ENCODE measurements around the gene KCND2.

Gene KCND2

DNA sequence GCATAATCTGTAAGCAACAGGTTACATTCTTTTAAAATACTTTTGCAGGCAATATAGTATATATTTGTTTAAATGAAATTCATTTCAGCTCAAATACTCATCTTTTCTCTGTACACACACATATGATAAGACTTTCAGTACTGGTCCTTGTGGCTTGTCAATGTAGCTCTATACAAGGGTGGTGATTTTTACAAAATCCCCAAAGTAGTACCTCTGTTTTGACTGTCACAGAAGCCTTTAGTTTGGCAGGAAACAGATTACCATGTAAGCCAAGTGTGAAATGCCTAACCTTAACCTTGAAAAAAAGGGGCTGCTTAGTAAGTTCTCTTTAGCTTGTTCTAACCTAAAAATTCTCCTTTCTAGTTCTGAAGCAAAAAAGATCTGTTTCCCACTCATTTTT is 87.9 kb downstream of the KCND2 start:
- Histone ChIP-seq H3K27me3 (ENCODE audit: control insufficient read depth, insufficient read depth, low read length) (no peaks in the 10 kb centered on the region), H3K4me3 (ENCODE audit: low read length) (no peak overlapping the region), H3K9me3 (ENCODE audit: control insufficient read depth, insufficient read depth, low read length) (no peaks in the 10 kb centered on the region), H3K4me1 (ENCODE audit: control insufficient read depth, insufficient read depth, low read length) (no peaks in the 10 kb centered on the region), H3K27ac (ENCODE audit: low read length) (no peak overlapping the region), H3K36me3 (ENCODE audit: control insufficient read depth, insufficient read depth, low read length) (no peaks in the 10 kb centered on the region)
- no peak for DNase-seq (ENCODE audit: low read depth, low spot score)

DNA sequence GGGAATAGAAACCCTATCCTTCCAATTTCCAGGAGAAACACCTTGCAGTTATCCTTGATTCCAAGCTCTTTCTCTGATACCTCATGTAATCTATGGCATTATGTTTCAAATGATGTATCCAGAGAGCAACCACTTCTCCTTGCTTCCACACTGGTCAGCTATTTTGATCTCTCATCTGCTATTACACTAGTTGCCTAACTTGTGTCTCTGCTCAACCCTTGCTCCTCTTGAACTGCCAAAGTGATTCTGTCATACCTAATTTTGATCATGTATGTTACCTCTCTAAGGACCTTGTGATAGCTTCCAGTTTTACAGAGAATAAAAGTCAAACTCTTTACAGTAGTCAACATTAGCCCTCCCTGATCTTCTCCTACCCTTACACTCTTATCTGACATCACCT is 90.4 kb downstream of the KCND2 start:
- no peaks in the 10 kb centered on the region for H3K27me3 ChIP-seq (ENCODE audit: control insufficient read depth, insufficient read depth, low read length)
- no peak overlapping the region for H3K4me3 ChIP-seq (ENCODE audit: low read length)
- no peaks in the 10 kb centered on the region for H3K9me3 ChIP-seq (ENCODE audit: control insufficient read depth, insufficient read depth, low read length)
- no peak for DNase-seq (ENCODE audit: low read depth, low spot score)
- H3K4me1 ChIP-seq (ENCODE audit: control insufficient read depth, insufficient read depth, low read length): no peaks in the 10 kb centered on the region
- no peaks in the 10 kb centered on the region for H3K36me3 ChIP-seq (ENCODE audit: control insufficient read depth, insufficient read depth, low read length)
- H3K27ac ChIP-seq (ENCODE audit: low read length): no peak overlapping the region

DNA sequence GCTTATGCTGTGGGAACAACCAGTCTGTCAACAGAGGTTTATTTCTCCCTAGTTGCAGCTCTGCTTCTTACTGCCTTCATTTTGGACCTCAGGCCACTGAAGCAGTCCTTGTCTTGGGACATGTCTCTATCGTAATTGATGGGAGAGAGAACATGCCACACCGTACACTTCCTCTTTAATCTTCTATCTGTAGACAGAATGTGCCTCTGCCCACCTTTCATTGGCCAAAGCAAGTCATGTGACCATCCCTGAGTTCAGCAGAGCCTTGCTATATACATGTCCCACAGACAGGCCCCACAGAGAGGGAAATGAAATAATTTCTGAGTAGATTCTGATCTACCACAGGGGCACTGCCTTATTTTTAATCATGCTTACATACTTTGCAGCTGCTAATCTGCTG is 98.0 kb downstream of the KCND2 start:
- no peak overlapping the region for H3K4me3 ChIP-seq (ENCODE audit: low read length)
- WGBS (ENCODE audit: insufficient coverage, insufficient read length): no CpG with 5 or more reads among the region's 2 CpGs
- DNase-seq (ENCODE audit: low read depth, low spot score): no peak
- no peaks in the 10 kb centered on the region for H3K27me3 ChIP-seq (ENCODE audit: control insufficient read depth, insufficient read depth, low read length)
- H3K9me3 ChIP-seq (ENCODE audit: control insufficient read depth, insufficient read depth, low read length): no peaks in the 10 kb centered on the region
- H3K27ac ChIP-seq (ENCODE audit: low read length): no peak overlapping the region
- no peaks in the 10 kb centered on the region; the same call in 1 of the 2 replicates for H3K4me1 ChIP-seq (ENCODE audit: control insufficient read depth, insufficient read depth, low read length)
- H3K36me3 ChIP-seq (ENCODE audit: control insufficient read depth, insufficient read depth, low read length): no peaks in the 10 kb centered on the region

DNA sequence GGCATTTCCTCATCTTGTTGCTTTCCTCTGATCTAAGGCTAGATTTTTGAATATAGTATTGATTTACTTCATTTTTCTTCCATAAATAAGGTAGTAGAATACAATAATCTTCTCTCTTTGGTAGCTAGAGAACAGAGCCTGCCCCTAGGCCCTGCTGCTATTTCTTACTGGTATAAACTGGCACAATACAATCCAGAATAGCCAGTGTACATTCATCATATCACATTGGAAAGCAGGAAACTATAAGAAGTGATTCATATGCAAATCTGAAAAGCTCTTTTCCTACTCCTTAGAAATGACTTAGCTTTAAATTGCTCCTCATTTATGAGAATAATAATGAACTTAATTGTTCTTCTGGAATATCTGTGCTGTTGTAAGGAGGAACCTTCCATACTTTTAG is 100.2 kb downstream of the KCND2 start:
- no peak for DNase-seq (ENCODE audit: low read depth, low spot score)
- Histone ChIP-seq H3K27ac (ENCODE audit: low read length) (no peak overlapping the region), H3K27me3 (ENCODE audit: control insufficient read depth, insufficient read depth, low read length) (no peaks in the 10 kb centered on the region), H3K9me3 (ENCODE audit: control insufficient read depth, insufficient read depth, low read length) (no peaks in the 10 kb centered on the region), H3K36me3 (ENCODE audit: control insufficient read depth, insufficient read depth, low read length) (no peaks in the 10 kb centered on the region), H3K4me1 (ENCODE audit: control insufficient read depth, insufficient read depth, low read length) (no peaks in the 10 kb centered on the region; the same call in 1 of the 2 replicates), H3K4me3 (ENCODE audit: low read length) (no peak overlapping the region)

DNA sequence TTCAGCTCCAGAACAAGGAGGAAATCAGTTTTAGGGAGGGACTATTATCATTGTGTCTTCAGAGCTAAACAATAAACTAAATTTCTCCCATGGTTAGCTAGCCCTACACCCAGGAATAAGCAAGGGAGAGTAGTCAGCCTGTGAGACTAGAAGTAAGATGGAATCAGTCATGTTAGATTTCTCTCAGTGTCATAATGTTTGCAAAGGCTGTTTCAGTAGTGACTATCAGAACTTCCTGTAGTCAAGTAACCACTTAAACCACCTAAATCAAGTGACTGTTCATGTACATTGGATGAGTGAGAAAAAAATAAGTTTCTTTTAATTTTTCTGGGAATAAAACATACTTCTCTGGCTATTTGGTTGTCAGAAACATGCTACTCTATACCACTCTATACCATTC is 121.6 kb downstream of the KCND2 start:
- H3K4me1 ChIP-seq (ENCODE audit: control insufficient read depth, insufficient read depth, low read length): no peaks in the 10 kb centered on the region
- DNase-seq (ENCODE audit: low read depth, low spot score): no peak
- H3K27ac ChIP-seq (ENCODE audit: low read length): no peak overlapping the region
- H3K36me3 ChIP-seq (ENCODE audit: control insufficient read depth, insufficient read depth, low read length): no peaks in the 10 kb centered on the region
- no peak overlapping the region for H3K4me3 ChIP-seq (ENCODE audit: low read length)
- H3K27me3 ChIP-seq (ENCODE audit: control insufficient read depth, insufficient read depth, low read length): no peaks in the 10 kb centered on the region
- no peaks in the 10 kb centered on the region for H3K9me3 ChIP-seq (ENCODE audit: control insufficient read depth, insufficient read depth, low read length)

DNA sequence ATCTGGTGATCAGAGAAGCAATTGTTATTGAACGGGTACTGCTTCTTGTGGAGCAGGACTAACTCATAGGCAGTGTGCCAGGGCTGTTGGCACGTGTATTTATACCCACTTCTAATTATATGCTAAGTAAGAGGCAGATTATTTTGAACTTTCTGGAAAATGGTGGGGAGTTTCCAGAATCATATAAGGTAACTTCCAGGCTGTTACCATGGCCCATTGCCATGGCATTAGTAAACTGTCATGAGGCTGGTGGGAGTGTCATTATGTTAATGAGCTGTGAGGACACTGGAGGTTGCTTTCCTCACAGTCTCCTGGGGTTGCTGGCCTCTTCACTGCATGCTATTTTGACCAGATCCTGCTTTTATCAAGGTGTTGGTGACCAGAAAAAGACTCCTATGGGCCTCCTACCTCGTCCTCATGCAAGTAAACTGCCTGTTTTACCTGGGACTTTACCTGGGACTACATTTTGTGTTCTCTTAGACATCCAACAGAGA is 122.6 kb downstream of the KCND2 start:
- H3K27ac ChIP-seq (ENCODE audit: low read length): no peak overlapping the region
- H3K4me1 ChIP-seq (ENCODE audit: control insufficient read depth, insufficient read depth, low read length): no peaks in the 10 kb centered on the region
- no peak for DNase-seq (ENCODE audit: low read depth, low spot score)
- H3K36me3 ChIP-seq (ENCODE audit: control insufficient read depth, insufficient read depth, low read length): no peaks in the 10 kb centered on the region
- no peaks in the 10 kb centered on the region for H3K27me3 ChIP-seq (ENCODE audit: control insufficient read depth, insufficient read depth, low read length)
- no peaks in the 10 kb centered on the region for H3K9me3 ChIP-seq (ENCODE audit: control insufficient read depth, insufficient read depth, low read length)
- no peak overlapping the region for H3K4me3 ChIP-seq (ENCODE audit: low read length)
- WGBS (ENCODE audit: insufficient coverage, insufficient read length): no CpG with 5 or more reads among the region's 3 CpGs

DNA sequence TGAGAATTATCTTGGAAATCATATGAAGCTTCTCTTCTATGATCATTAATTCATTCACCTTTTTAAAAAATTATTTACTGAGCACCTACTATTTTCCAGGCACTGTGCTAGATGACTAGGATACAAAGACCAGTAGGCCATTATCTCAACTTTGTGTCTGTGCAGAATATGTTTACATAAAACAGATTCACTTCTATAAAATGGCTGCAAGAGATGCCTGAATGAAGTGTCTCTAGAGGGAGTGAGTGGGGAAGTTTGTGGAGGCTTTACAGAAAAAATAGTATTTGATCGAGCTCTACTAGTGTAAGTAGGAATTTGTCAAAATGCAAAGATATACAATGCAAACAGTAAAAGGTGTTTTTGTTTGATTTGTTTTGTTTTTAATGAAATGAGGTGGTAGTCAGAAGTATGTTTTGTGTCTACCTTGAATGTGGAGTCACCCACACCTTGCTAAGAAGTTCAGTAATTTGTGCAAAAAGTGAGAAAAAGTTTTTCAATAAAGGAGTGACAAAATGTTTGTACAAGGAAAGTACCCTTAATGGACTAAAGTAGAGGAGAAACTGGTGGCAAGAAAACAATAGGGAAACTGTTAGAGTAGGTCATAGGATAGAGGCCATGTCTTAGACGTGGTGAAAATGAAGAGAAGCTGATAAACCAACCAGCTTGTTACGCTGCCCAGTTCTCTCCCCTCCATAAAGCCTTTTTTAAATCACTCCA is 125.5 kb downstream of the KCND2 start:
- no peak for DNase-seq (ENCODE audit: low read depth, low spot score)
- Histone ChIP-seq H3K36me3 (ENCODE audit: control insufficient read depth, insufficient read depth, low read length) (no peaks in the 10 kb centered on the region), H3K27ac (ENCODE audit: low read length) (no peak overlapping the region), H3K9me3 (ENCODE audit: control insufficient read depth, insufficient read depth, low read length) (no peaks in the 10 kb centered on the region), H3K27me3 (ENCODE audit: control insufficient read depth, insufficient read depth, low read length) (no peaks in the 10 kb centered on the region), H3K4me3 (ENCODE audit: low read length) (no peak overlapping the region), H3K4me1 (ENCODE audit: control insufficient read depth, insufficient read depth, low read length) (no peaks in the 10 kb centered on the region)
- 100% methylated on average over 1 of the region's 3 CpGs for WGBS (ENCODE audit: insufficient coverage, insufficient read length)

DNA sequence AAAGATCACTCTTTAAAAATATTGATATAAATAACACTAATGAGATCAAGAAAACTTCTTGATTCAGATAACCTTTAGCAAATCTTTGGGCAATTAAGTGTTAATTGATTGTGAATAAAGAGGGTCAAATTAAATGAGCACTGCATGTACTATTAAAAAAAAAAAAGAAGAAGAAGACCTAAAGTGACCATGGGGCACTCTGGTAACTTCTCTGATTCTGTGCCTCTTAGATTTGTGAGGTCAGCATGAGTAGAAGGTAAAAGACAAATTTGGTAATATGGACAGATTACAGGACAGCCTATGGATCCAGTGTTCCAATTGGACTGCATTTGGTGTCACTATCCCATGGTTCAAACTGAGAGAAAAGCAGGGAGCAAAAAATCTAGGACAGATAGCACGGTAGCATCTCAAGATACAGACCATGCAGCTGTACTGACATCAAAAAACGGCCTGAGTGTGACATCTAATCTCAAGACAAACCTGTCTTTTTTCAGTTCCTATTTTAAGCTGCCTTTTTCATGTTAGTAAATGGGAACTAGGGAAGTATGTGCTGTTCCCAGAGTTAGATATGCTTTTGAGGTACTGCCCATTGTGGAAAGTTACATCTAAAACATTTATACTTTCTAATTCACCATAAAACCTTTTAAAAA is 128.0 kb downstream of the KCND2 start:
- no peak for DNase-seq (ENCODE audit: low read depth, low spot score)
- H3K4me3 ChIP-seq (ENCODE audit: low read length): no peak overlapping the region
- no CpG with 5 or more reads among the region's 2 CpGs for WGBS (ENCODE audit: insufficient coverage, insufficient read length)
- H3K27ac ChIP-seq (ENCODE audit: low read length): no peak overlapping the region
- H3K9me3 ChIP-seq (ENCODE audit: control insufficient read depth, insufficient read depth, low read length): no peaks in the 10 kb centered on the region
- no peaks in the 10 kb centered on the region for H3K27me3 ChIP-seq (ENCODE audit: control insufficient read depth, insufficient read depth, low read length)
- H3K36me3 ChIP-seq (ENCODE audit: control insufficient read depth, insufficient read depth, low read length): no peaks in the 10 kb centered on the region
- H3K4me1 ChIP-seq (ENCODE audit: control insufficient read depth, insufficient read depth, low read length): no peaks in the 10 kb centered on the region

DNA sequence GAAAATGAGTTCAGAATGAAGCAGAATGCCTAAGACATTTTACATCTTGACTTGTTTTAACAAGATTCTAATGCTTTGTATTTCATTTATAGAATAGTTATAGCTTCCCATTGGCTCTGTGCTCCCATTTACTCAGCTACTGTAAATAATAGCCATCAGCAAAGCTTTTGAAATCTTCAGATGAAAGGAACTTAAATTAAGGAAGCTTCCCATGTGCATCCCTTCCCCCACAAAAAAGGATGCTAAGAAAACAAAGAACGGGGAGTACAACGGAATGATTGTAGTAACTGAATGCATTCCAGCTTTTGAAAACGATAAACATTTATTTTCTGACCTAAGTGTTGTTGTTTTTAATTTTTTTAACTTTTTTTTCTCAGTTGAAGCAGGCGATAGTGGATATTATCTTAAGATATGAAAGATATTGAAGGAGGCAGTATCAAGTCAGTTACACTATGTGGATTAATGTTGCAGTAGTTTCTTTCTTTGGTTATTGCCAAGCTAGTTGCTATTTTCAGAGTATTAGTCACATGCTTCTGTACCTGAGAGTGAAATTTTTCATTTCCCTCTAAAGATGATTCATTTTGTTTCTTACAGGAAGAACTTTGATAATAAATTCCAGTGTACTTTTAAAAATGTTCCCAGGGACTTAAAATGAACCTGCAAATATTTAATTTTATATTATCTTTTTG is 129.2 kb downstream of the KCND2 start:
- no peaks in the 10 kb centered on the region for H3K4me1 ChIP-seq (ENCODE audit: control insufficient read depth, insufficient read depth, low read length)
- no peaks in the 10 kb centered on the region for H3K36me3 ChIP-seq (ENCODE audit: control insufficient read depth, insufficient read depth, low read length)
- no peak overlapping the region for H3K4me3 ChIP-seq (ENCODE audit: low read length)
- no peaks in the 10 kb centered on the region for H3K9me3 ChIP-seq (ENCODE audit: control insufficient read depth, insufficient read depth, low read length)
- no peak overlapping the region for H3K27ac ChIP-seq (ENCODE audit: low read length)
- no peak for DNase-seq (ENCODE audit: low read depth, low spot score)
- no CpG with 5 or more reads among the region's 4 CpGs for WGBS (ENCODE audit: insufficient coverage, insufficient read length)
- no peaks in the 10 kb centered on the region for H3K27me3 ChIP-seq (ENCODE audit: control insufficient read depth, insufficient read depth, low read length)

DNA sequence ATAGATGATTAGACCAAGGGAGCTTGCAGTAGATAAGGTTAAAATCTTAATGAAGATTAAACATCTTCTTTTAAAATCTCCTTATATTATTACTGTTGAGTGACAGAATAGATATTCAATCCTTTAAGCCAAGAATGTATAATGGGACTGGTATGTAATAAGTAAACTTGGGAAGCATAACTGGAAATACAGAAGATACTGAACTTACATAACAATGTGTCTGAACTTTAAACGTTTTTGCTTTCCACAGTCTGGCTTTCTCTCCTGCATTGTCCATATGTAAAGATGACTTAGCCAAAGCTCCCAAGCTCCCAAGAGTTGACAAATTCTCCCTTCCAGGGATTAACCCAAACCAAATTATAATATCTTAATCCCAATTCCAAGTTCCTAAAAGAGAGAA is 129.8 kb downstream of the KCND2 start:
- no peak overlapping the region for H3K27ac ChIP-seq (ENCODE audit: low read length)
- H3K9me3 ChIP-seq (ENCODE audit: control insufficient read depth, insufficient read depth, low read length): no peaks in the 10 kb centered on the region
- no peak for DNase-seq (ENCODE audit: low read depth, low spot score)
- no peaks in the 10 kb centered on the region for H3K27me3 ChIP-seq (ENCODE audit: control insufficient read depth, insufficient read depth, low read length)
- no peaks in the 10 kb centered on the region for H3K36me3 ChIP-seq (ENCODE audit: control insufficient read depth, insufficient read depth, low read length)
- no CpG with 5 or more reads among the region's 1 CpG for WGBS (ENCODE audit: insufficient coverage, insufficient read length)
- no peak overlapping the region for H3K4me3 ChIP-seq (ENCODE audit: low read length)
- H3K4me1 ChIP-seq (ENCODE audit: control insufficient read depth, insufficient read depth, low read length): no peaks in the 10 kb centered on the region

DNA sequence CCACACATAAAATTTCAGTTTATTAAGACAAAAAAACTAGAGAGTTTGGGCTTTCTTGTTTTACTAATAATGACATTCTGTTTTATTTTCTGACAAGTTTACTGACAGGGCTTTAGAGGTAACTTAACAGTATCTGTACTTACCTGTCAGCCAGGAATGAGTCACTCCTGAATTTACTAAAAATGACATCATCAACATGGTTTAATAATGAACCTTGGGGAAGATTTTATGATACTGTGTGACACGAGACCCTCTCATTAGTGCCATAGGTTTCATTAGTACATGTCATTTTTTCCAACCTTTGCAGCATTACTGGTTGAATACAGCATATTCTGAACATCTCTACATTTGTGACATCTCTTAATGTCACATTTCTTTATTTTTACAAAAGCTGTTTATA is 131.1 kb downstream of the KCND2 start:
- no peak overlapping the region for H3K27ac ChIP-seq (ENCODE audit: low read length)
- no peaks in the 10 kb centered on the region for H3K36me3 ChIP-seq (ENCODE audit: control insufficient read depth, insufficient read depth, low read length)
- H3K9me3 ChIP-seq (ENCODE audit: control insufficient read depth, insufficient read depth, low read length): no peaks in the 10 kb centered on the region
- no peaks in the 10 kb centered on the region for H3K4me1 ChIP-seq (ENCODE audit: control insufficient read depth, insufficient read depth, low read length)
- WGBS (ENCODE audit: insufficient coverage, insufficient read length): no CpG with 5 or more reads among the region's 1 CpG
- no peaks in the 10 kb centered on the region for H3K27me3 ChIP-seq (ENCODE audit: control insufficient read depth, insufficient read depth, low read length)
- no peak for DNase-seq (ENCODE audit: low read depth, low spot score)
- no peak overlapping the region for H3K4me3 ChIP-seq (ENCODE audit: low read length)
